Tibial nerve (tissue), 4 donors: ENCODE results near the gene INPP4A. TPM values are rescaled to one million over a fixed set of nuclear protein-coding genes. Genes with fewer than 3 reads are reported as not detected.
"Not testable (repeated sequence)": the region's sequence is repeated elsewhere in the genome, so short reads cannot be mapped to it uniquely, and the experiment has no call there.

Source experiments
- DNase-seq, 2 donors: peaks; one replicate each; pipeline ENCODE4 v3.0.0-alpha.2; 2019; ENCODE audit warnings: low spot score in 2 of 2
- H3K27ac ChIP-seq, 4 donors: fragments of 200-600 bp; sonication (generic) in 3 of 4; one replicate each; pipeline ENCODE4 v1.5.1; 2017 to 2019; ENCODE audit warnings: mild to moderate bottlenecking in 1 of 4
- H3K27me3 ChIP-seq, 2 donors: fragments of 200-600 bp; sonication (generic) in 1 of 2; one replicate each; pipeline versions ENCODE4 v1.5.1 to v1.6.0; 2017 to 2019
- H3K36me3 ChIP-seq, 3 donors: fragments of 200-600 bp; sonication (generic); one replicate each; pipeline ENCODE4 v1.5.1; 2018 to 2019
- H3K4me1 ChIP-seq, 4 donors: fragments of 200-600 bp; sonication (generic) in 3 of 4; one replicate each; pipeline ENCODE4 v1.5.1; 2017 to 2019
- H3K4me3 ChIP-seq, 4 donors: fragments of 200-600 bp; sonication (generic) in 3 of 4; one replicate each; pipeline ENCODE4 v1.5.1; 2017 to 2019; ENCODE audit warnings: mild to moderate bottlenecking in 1 of 4, moderate library complexity in 1 of 4
- H3K9me3 ChIP-seq, 4 donors: fragments of 200-600 bp; sonication (generic) in 3 of 4; one replicate each; pipeline ENCODE4 v1.5.1; 2017 to 2019
- CTCF ChIP-seq, 5 experiments: fragments of 200-600 bp in 3 of 5; fragments of 450-650 bp in 2 of 5; sonication (generic) in 3 of 5; IDR thresholded peaks; one replicate each; pipeline ENCODE4 v1.5.1; 2016 to 2019; ENCODE audit warnings: antibody characterized with exemption in 5 of 5, mild to moderate bottlenecking in 3 of 5, moderate library complexity in 2 of 5
- EP300 ChIP-seq, 2 donors: sonication (generic); formaldehyde crosslinking; IDR thresholded peaks; one replicate each; pipeline ENCODE4 v1.6.1; 2017; ENCODE audit warnings: antibody characterized with exemption in 2 of 2, mild to moderate bottlenecking in 1 of 2
- POLR2A ChIP-seq, 2 donors: fragments of 450-650 bp; IDR thresholded peaks; one replicate each; pipeline ENCODE4 v1.6.1; 2017; ENCODE audit warnings: antibody characterized with exemption in 2 of 2, mild to moderate bottlenecking in 2 of 2, moderate library complexity in 2 of 2
- WGBS, 2 donors: methylation state at CpG; one replicate each; pipeline ENCODE4 v1.1.5; 2018; 5-methylcytosine and 5-hydroxymethylcytosine counted together
- total RNA-seq, 4 donors: library from RNA; depleted of rRNA; stranded (reverse); fragments of >200 nt; gene quantifications; one replicate each; pipeline ENCODE4 v1.1.0, GENCODE V29; 2016

INPP4A gene
- total RNA-seq, 4 donors from 2014 or later = 23.7 to 45.0 (median 30.9) TPM

- Histone ChIP-seq H3K4me1 (no peaks in the 10 kb centered on the region), H3K36me3 (peaks cover 0 to 60% (median 0%) of the 10 kb centered on the region in 3 donors), H3K27ac (no peak overlapping the region), H3K9me3 (peaks cover 0 to 4% (median 0%) of the 10 kb centered on the region in 4 donors), H3K27me3 (no peaks in the 10 kb centered on the region), H3K4me3 (no peak overlapping the region)
- no peak for TF ChIP-seq EP300 (IDR thresholded peaks at IDR 0.05)
- no peak for TF ChIP-seq CTCF (IDR thresholded peaks at IDR 0.05)
- TF ChIP-seq POLR2A (IDR thresholded peaks at IDR 0.05) = no peak
- DNase-seq = no peak
- WGBS, 2 donors = 94 to 96% methylated on average over 4 of the region's 4 CpGs
Measured at GRCh38 chr2:98589489-98589888, 144.8 kb downstream of the INPP4A start.

- WGBS, 2 donors = 95% methylated on average over 8 of the region's 8 CpGs
- Histone ChIP-seq H3K36me3 (peaks cover 0 to 61% (median 0%) of the 10 kb centered on the region in 3 donors), H3K27ac (no peak overlapping the region), H3K27me3 (no peaks in the 10 kb centered on the region), H3K9me3 (peaks cover 0 to 4% (median 0%) of the 10 kb centered on the region in 4 donors), H3K4me1 (no peaks in the 10 kb centered on the region), H3K4me3 (no peak overlapping the region)
- TF ChIP-seq CTCF (IDR thresholded peaks at IDR 0.05) (no peak), POLR2A (IDR thresholded peaks at IDR 0.05) (no peak), EP300 (IDR thresholded peaks at IDR 0.05) (no peak)
- no peak for DNase-seq
Measured at GRCh38 chr2:98592565-98592964, 147.9 kb downstream of the INPP4A start.

- H3K9me3 ChIP-seq, H3K4me1 ChIP-seq, H3K27me3 ChIP-seq, DNase-seq, H3K27ac ChIP-seq, H3K4me3 ChIP-seq: not testable (repeated sequence)
- WGBS, 2 donors = 98 to 99% methylated on average over 4 of the region's 4 CpGs
- peaks cover 0 to 67% (median 0%) of the 10 kb centered on the region in 3 donors for H3K36me3 ChIP-seq
Measured at GRCh38 chr2:98594665-98595064, 150.0 kb downstream of the INPP4A start.

- TF ChIP-seq CTCF (IDR thresholded peaks at IDR 0.05) (no peak), POLR2A (IDR thresholded peaks at IDR 0.05) (no peak), EP300 (IDR thresholded peaks at IDR 0.05) (no peak)
- DNase-seq = no peak
- H3K27me3 ChIP-seq = no peaks in the 10 kb centered on the region
- H3K4me3 ChIP-seq = no peak overlapping the region
- H3K4me1 ChIP-seq = peaks cover 0 to 6% (median 0%) of the 10 kb centered on the region in 4 donors
- H3K9me3 ChIP-seq = peaks cover 0 to 3% (median 0%) of the 10 kb centered on the region in 4 donors
- H3K36me3 ChIP-seq = peaks cover 0 to 72% (median 0%) of the 10 kb centered on the region in 3 donors
- 79 to 89% methylated on average over 1 of the region's 1 CpG for WGBS, 2 donors
- H3K27ac ChIP-seq = no peak overlapping the region
Measured at GRCh38 chr2:98598781-98599428, 154.2 kb downstream of the INPP4A start.

GRCh38 chr2:98601532-98602132 is 157.0 kb downstream of the INPP4A start:
- DNase-seq = no peak
- H3K36me3 ChIP-seq = peaks cover 0 to 66% (median 0%) of the 10 kb centered on the region in 3 donors
- H3K4me3 ChIP-seq = no peak overlapping the region
- WGBS, 2 donors = 60 to 79% methylated on average over 3 of the region's 3 CpGs
- TF ChIP-seq EP300 (IDR thresholded peaks at IDR 0.05) = no peak
- peak in 3 of 5 experiments; percentile 23 to 32 (median 24) for TF ChIP-seq CTCF (IDR thresholded peaks at IDR 0.05)
- no peaks in the 10 kb centered on the region for H3K27me3 ChIP-seq
- H3K4me1 ChIP-seq = peaks cover 0 to 28% (median 6%) of the 10 kb centered on the region in 4 donors
- no peak overlapping the region for H3K27ac ChIP-seq
- no peaks in the 10 kb centered on the region for H3K9me3 ChIP-seq
